ENCODE results near the gene PPM1H.

PPM1H gene

GRCh38 chr12:62705846-62706245 is 229.1 kb downstream of the PPM1H start:
- no peaks in the 10 kb centered on the region for H3K36me3 ChIP-seq (ENCODE audit: insufficient read depth, low read length)
- DNase-seq (ENCODE audit: low read depth, low spot score), result no peak
- TF ChIP-seq EZH2 (IDR thresholded peaks at IDR 0.05) (no peak), POLR2AphosphoS5 (IDR thresholded peaks at IDR 0.05; ENCODE audit: borderline replicate concordance, low read depth, low read length) (no peak), FOXP2 (optimal IDR thresholded peaks at IDR 0.05; ENCODE audit: control extremely low read depth, extremely low read length, insufficient read depth) (no peak)
- H3K9ac ChIP-seq (ENCODE audit: insufficient read length), result no peak overlapping the region
- H3K27ac ChIP-seq, result no peak overlapping the region
- no peaks in the 10 kb centered on the region for H3K9me3 ChIP-seq (ENCODE audit: low read depth, low read length)
- H3K4me3 ChIP-seq, result no peak overlapping the region

GRCh38 chr12:62703011-62703380 is 232.0 kb downstream of the PPM1H start:
- peak overlapping the region; percentile 94 for H3K27ac ChIP-seq
- peak; percentile 65 for DNase-seq (ENCODE audit: low read depth, low spot score)
- peak overlapping the region; percentile 17 for H3K9ac ChIP-seq (ENCODE audit: insufficient read length)
- no peaks in the 10 kb centered on the region for H3K36me3 ChIP-seq (ENCODE audit: insufficient read depth, low read length)
- H3K9me3 ChIP-seq (ENCODE audit: low read depth, low read length), result no peaks in the 10 kb centered on the region
- peak overlapping the region; percentile 60 for H3K4me3 ChIP-seq
- no peak for TF ChIP-seq FOXP2 (optimal IDR thresholded peaks at IDR 0.05; ENCODE audit: control extremely low read depth, extremely low read length, insufficient read depth)
- no peak for TF ChIP-seq EZH2 (IDR thresholded peaks at IDR 0.05)
- TF ChIP-seq POLR2AphosphoS5 (IDR thresholded peaks at IDR 0.05; ENCODE audit: borderline replicate concordance, low read depth, low read length), result no peak

GRCh38 chr12:62701492-62701891 is 233.5 kb downstream of the PPM1H start:
- no peak overlapping the region for H3K4me3 ChIP-seq
- H3K9ac ChIP-seq (ENCODE audit: insufficient read length), result no peak overlapping the region
- no peaks in the 10 kb centered on the region for H3K36me3 ChIP-seq (ENCODE audit: insufficient read depth, low read length)
- H3K9me3 ChIP-seq (ENCODE audit: low read depth, low read length), result no peaks in the 10 kb centered on the region
- TF ChIP-seq EZH2 (IDR thresholded peaks at IDR 0.05), result no peak
- no peak for TF ChIP-seq FOXP2 (optimal IDR thresholded peaks at IDR 0.05; ENCODE audit: control extremely low read depth, extremely low read length, insufficient read depth)
- no peak for TF ChIP-seq POLR2AphosphoS5 (IDR thresholded peaks at IDR 0.05; ENCODE audit: borderline replicate concordance, low read depth, low read length)
- no peak overlapping the region for H3K27ac ChIP-seq
- no peak for DNase-seq (ENCODE audit: low read depth, low spot score)

GRCh38 chr12:62700091-62700880 is 234.7 kb downstream of the PPM1H start:
- DNase-seq (ENCODE audit: low read depth, low spot score), result no peak
- no peak for TF ChIP-seq FOXP2 (optimal IDR thresholded peaks at IDR 0.05; ENCODE audit: control extremely low read depth, extremely low read length, insufficient read depth)
- TF ChIP-seq POLR2AphosphoS5 (IDR thresholded peaks at IDR 0.05; ENCODE audit: borderline replicate concordance, low read depth, low read length), result no peak
- no peak for TF ChIP-seq EZH2 (IDR thresholded peaks at IDR 0.05)

GRCh38 chr12:62698701-62699101 is 236.2 kb downstream of the PPM1H start:
- Histone ChIP-seq H3K36me3 (ENCODE audit: insufficient read depth, low read length) (no peaks in the 10 kb centered on the region), H3K9me3 (ENCODE audit: low read depth, low read length) (no peaks in the 10 kb centered on the region), H3K9ac (ENCODE audit: insufficient read length) (no peak overlapping the region), H3K4me3 (no peak overlapping the region), H3K27ac (no peak overlapping the region)
- DNase-seq (ENCODE audit: low read depth, low spot score), result no peak
- TF ChIP-seq FOXP2 (optimal IDR thresholded peaks at IDR 0.05; ENCODE audit: control extremely low read depth, extremely low read length, insufficient read depth) (no peak), EZH2 (IDR thresholded peaks at IDR 0.05) (no peak), POLR2AphosphoS5 (IDR thresholded peaks at IDR 0.05; ENCODE audit: borderline replicate concordance, low read depth, low read length) (no peak)

More at GRCh38 chr12:62700091-62700880, 234.7 kb downstream of the PPM1H start:
- Histone ChIP-seq H3K36me3 (ENCODE audit: insufficient read depth, low read length) (no peaks in the 10 kb centered on the region), H3K9me3 (ENCODE audit: low read depth, low read length) (no peaks in the 10 kb centered on the region), H3K27ac (no peak overlapping the region), H3K9ac (ENCODE audit: insufficient read length) (no peak overlapping the region), H3K4me3 (no peak overlapping the region)

GRCh38 chr12:62697893-62698292 is 237.1 kb downstream of the PPM1H start:
- Histone ChIP-seq H3K4me3 (no peak overlapping the region), H3K9me3 (ENCODE audit: low read depth, low read length) (no peaks in the 10 kb centered on the region), H3K27ac (no peak overlapping the region), H3K36me3 (ENCODE audit: insufficient read depth, low read length) (no peaks in the 10 kb centered on the region), H3K9ac (ENCODE audit: insufficient read length) (no peak overlapping the region)
- DNase-seq (ENCODE audit: low read depth, low spot score), result no peak
- TF ChIP-seq FOXP2 (optimal IDR thresholded peaks at IDR 0.05; ENCODE audit: control extremely low read depth, extremely low read length, insufficient read depth), result no peak
- no peak for TF ChIP-seq EZH2 (IDR thresholded peaks at IDR 0.05)
- TF ChIP-seq POLR2AphosphoS5 (IDR thresholded peaks at IDR 0.05; ENCODE audit: borderline replicate concordance, low read depth, low read length), result no peak

GRCh38 chr12:62695696-62696095 is 239.3 kb downstream of the PPM1H start:
- Histone ChIP-seq H3K27ac (no peak overlapping the region), H3K9ac (ENCODE audit: insufficient read length) (no peak overlapping the region), H3K4me3 (no peak overlapping the region), H3K9me3 (ENCODE audit: low read depth, low read length) (no peaks in the 10 kb centered on the region), H3K36me3 (ENCODE audit: insufficient read depth, low read length) (no peaks in the 10 kb centered on the region)
- no peak for DNase-seq (ENCODE audit: low read depth, low spot score)
- TF ChIP-seq POLR2AphosphoS5 (IDR thresholded peaks at IDR 0.05; ENCODE audit: borderline replicate concordance, low read depth, low read length), result no peak

GRCh38 chr12:62694632-62695031 is 240.3 kb downstream of the PPM1H start:
- TF ChIP-seq POLR2AphosphoS5 (IDR thresholded peaks at IDR 0.05; ENCODE audit: borderline replicate concordance, low read depth, low read length) (no peak), FOXP2 (optimal IDR thresholded peaks at IDR 0.05; ENCODE audit: control extremely low read depth, extremely low read length, insufficient read depth) (no peak), EZH2 (IDR thresholded peaks at IDR 0.05) (no peak)
- no peak for DNase-seq (ENCODE audit: low read depth, low spot score)
- Histone ChIP-seq H3K27ac (no peak overlapping the region), H3K9me3 (ENCODE audit: low read depth, low read length) (no peaks in the 10 kb centered on the region), H3K4me3 (no peak overlapping the region), H3K9ac (ENCODE audit: insufficient read length) (no peak overlapping the region), H3K36me3 (ENCODE audit: insufficient read depth, low read length) (no peaks in the 10 kb centered on the region)

GRCh38 chr12:62694116-62694515 is 240.8 kb downstream of the PPM1H start:
- no peak for DNase-seq (ENCODE audit: low read depth, low spot score)
- no peak for TF ChIP-seq EZH2 (IDR thresholded peaks at IDR 0.05)
- TF ChIP-seq POLR2AphosphoS5 (IDR thresholded peaks at IDR 0.05; ENCODE audit: borderline replicate concordance, low read depth, low read length), result no peak
- no peak for TF ChIP-seq FOXP2 (optimal IDR thresholded peaks at IDR 0.05; ENCODE audit: control extremely low read depth, extremely low read length, insufficient read depth)
- Histone ChIP-seq H3K9me3 (ENCODE audit: low read depth, low read length) (no peaks in the 10 kb centered on the region), H3K4me3 (no peak overlapping the region), H3K27ac (no peak overlapping the region), H3K9ac (ENCODE audit: insufficient read length) (no peak overlapping the region), H3K36me3 (ENCODE audit: insufficient read depth, low read length) (no peaks in the 10 kb centered on the region)

Measured in SK-N-MC (cell line).